ENCODE results near the gene PDLIM1.

The PDLIM1 gene

GRCh38 chr10:95196046-95196445 is 94.8 kb downstream of the PDLIM1 start:
- DNase-seq: no peak

- DNase-seq: no peak
Observed at GRCh38 chr10:95193944-95194343, 96.9 kb downstream of the PDLIM1 start, which contains the start of gene ACSM6. Gene ACSM6 (plus strand): TSS chr10:95194238. CDS start chr10:95194486, 248 bp downstream.

GRCh38 chr10:95188593-95188992 is 102.2 kb downstream of the PDLIM1 start:
- no peak for DNase-seq

- no peak for DNase-seq
Observed at GRCh38 chr10:95187617-95188016, 103.2 kb downstream of the PDLIM1 start.

Data from NCI-H2081 treated with DMSO at 0.1 percent for 48 hours (cell line).